GM19023 (cell line): ENCODE data around the gene KNTC1.
"Not testable (repeated sequence)": the region's sequence is repeated elsewhere in the genome, so short reads cannot be mapped to it uniquely, and the experiment has no call there.

Source experiments
- ATAC-seq: cut with Tn5 transposase; IDR thresholded peaks from one replicate; pipeline ENCODE4 v1.9.1; 2021; ENCODE audit warnings: mild to moderate bottlenecking, moderate library complexity; ENCODE audit not compliant: unreplicated experiment

Gene KNTC1

DNA sequence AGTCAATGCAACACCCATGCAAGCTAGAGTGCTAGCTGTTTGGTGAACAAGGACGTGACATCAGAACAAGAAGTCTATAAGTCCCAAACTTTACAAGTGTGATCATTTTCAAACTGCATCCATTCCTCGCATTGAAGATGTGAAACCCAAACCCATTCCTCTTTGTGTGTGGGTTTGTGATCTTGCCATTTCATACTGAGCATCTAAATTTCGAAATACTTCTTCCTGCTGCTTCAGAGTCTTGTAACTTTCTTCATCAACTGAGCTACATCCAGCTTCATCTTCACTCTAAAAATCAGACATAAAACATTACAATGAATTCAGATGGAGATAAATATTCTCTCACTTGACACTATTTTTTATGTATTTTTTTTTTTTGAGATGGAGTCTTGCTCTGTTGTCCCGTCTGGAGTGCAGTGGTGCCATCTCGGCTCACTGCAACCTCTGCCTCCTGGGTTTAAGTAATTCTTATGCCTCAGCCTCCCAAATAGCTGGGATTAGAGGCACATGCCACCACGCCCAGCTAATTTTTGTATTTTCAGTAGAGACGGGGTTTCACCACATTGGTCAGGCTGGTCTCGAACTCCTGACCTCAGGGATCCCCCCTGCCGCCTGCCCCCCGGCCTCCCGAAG is 21.5 kb upstream of the KNTC1 start:
- no peak for ATAC-seq

DNA sequence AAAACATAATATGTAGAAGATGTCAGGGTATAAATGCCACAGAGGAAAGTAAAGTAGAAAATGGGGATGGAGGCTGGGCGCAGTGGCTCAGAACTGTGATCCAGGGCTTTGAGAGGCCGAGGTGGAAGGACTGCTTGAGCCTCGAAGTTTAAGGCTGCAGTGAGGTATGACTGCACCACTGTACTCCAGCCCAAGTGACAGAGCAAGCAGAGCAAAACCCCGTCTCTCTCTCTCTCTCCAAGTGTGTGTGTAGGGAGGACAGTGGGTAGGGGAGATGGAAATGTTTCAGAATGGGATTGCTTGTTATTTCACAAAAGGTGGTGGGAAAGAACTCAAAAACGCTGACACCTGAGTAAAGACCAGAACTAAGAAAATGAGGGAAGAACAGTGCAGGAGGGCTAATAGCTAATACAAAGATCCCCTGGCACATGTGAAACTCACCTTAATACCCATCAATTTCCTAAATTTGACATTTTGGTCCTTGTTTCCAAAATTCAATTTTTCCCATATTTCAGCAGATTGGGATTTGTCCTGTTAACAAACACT is 20.6 kb upstream of the KNTC1 start:
- no peak for ATAC-seq

DNA sequence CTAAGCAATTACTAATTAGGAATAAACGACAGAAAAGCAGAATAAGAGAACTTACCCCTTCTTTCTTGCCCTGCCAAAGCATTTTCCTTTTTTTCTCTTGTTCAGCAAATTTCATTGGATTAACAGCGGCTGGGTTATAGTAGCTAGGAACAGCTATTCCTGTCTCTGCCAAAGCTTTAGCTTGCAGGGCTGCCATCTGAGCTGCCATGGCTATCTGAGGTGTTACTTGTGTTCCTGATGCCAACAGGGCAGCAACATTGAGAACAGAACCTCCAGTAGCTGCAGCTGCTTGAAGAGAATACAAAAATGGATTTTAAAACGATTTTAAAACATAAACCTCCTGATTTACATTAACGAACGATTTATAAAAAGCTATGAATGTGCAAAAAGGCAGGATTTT is 18.9 kb upstream of the KNTC1 start:
- ATAC-seq = no peak

DNA sequence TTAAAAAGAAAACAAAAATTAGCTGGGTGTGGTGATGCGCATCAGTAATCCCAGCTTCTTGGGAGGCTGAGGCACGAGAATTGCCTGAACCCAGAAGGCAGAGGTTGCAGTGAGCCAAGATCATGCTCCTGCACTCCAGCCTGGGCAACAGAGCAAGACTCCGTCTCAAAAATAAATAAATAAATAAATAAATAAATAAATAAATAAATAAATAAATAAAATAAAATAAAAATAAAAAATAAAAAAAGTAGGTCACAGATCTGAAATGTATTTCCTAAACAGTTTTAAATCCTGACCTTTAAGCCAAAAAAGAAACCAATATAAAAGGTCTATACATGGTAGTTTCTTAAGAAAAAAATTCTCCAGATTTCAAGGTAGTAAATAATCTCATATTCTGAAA is 14.0 kb upstream of the KNTC1 start:
- not testable (repeated sequence) for ATAC-seq

DNA sequence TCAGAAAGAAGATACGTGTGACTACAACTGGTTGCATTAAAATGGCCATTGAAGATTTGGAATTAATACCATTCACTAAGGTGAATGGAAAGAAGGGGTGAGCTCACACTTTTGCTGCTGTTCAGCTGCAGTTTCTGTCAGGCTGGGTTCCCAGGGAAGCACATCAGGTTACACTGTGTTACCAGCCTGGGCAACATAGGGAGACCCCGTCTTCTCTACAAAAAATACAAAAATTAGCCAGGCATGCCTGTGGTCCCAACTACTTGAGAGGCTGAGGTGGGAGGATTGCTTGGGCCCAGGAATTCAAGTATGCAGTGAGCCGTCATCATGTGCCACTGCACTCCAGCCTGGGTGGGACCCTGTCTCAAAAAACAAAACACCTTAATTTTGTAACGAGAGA is 13.4 kb upstream of the KNTC1 start:
- no peak for ATAC-seq

DNA sequence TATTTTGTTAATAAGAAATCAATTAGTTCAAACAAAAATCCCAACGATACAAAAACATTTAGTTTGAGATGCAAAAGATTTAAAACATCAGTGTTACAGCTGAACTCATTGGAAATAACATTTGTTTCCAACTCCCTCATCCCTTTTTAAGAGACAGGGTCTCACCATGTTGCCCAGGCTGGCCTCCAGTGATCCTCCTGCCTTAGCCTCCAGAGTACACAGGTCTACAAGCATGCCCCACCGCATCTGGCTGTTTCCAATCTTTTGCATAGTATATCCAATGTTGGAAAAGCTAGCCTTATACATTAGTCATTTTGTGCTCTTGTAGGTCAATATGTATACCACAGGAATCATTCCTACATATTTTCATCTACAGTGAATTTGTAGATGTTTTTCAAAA is 11.8 kb upstream of the KNTC1 start:
- ATAC-seq = no peak

DNA sequence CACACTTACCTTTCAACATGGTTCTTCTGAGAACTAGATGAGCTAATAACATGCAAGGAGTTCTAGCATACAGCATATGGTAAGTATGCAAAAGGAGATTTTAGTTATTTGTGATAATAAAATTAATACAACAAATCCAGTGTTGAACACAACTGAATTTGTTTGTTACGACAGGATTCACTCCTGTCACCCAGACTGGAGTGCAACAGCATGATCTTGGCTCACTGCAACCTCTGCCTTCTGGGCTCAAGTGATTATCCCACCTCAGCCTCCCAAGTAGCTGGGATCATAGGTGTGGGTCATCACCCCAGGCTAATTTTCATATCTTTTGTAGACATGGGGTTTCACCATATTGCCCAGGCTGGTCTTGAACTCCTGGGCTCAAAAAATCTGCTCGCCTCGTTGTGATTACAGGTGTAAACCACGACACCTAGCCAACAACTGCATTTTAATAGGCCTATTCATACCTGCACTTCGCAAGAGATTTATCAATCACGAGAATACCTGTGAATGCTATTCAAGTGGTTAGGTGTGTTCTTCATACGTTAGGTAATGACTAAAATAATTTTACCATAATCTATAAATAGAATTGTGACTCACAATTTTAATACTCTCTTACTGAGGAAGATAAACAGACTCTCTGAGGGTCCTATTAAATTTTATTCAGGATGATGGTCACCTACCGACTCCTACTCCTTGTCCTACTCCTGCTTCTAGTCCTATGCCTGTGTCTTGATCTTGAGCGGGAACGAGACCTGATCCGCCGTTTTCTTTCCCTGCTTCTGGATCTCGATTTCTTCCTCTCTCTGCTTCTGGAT is 10.3 kb upstream of the KNTC1 start:
- ATAC-seq = no peak

DNA sequence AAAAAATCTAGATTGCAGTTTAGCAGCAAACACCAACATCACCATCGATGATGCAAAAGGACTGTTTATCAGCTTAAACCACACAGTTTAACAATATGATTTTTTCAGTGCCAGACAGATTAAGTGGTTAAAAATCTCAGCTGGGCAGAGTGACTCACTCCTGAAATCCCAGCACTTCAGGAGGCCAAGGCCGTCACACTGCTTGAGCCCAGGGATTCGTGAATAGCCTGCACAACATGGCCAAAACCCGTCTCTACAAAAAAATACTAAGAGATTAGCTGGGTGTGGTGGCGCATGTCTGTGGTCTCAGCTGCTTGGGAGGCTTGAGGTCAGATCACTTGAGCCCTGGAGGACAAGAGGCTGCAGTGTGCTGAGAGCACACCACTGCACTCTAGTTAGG is 9.2 kb upstream of the KNTC1 start:
- ATAC-seq = no peak

DNA sequence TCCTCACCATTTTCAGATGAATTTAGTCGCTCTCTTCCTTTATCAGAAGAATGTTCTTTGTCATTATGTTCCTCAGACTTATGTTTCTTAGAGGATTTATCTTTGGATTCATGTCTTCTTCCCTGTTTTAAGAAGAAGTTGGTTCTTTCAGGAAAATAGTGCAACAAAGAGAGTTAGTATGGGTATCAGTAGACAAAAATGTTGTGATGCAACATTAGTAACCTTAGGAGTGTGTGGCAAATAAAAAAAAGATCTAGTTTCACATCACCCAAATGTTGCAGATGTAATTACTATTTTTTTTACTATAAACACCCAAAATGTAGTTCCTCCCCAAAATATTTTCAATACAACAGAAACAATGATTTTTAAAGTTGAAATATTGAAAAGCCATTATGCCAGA is 8.1 kb upstream of the KNTC1 start:
- no peak for ATAC-seq

DNA sequence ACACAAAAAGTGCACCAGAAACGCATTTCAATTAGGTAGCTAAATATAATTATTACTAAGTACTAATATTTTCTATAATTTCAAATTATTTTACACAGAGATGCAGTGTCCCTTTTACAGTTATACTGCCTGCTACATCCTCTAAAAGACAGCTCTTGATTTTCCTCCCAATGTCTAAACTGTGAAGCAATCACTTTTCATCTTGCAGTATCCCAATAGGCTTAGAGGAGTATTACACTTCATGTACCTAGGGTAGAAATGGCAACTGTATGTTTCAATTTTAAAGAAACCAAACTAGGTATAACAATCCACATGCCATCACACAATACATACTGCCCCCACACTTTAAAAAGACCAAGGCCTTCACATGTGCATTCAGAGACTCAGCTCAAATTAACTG is 7.6 kb upstream of the KNTC1 start:
- ATAC-seq = no peak

DNA sequence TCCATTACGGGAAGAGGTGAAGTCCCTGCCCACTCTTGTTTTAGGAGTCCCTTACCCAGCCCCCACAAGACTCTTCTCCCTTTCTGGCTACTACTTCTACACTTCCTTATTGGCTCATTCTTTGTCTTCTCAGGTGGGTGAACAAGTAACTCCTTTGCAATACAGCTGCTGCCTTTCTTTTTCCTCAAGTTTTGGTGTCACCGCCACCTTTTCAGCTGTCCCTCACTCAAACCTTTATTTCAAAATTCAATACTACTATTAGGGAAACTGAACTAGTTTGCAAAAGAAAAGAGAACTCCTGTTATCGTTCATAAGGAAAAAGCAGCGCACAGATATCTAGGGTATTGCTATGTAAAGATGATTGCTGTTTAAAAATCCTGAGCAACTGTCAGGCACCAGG is 6.4 kb upstream of the KNTC1 start:
- ATAC-seq = no peak

DNA sequence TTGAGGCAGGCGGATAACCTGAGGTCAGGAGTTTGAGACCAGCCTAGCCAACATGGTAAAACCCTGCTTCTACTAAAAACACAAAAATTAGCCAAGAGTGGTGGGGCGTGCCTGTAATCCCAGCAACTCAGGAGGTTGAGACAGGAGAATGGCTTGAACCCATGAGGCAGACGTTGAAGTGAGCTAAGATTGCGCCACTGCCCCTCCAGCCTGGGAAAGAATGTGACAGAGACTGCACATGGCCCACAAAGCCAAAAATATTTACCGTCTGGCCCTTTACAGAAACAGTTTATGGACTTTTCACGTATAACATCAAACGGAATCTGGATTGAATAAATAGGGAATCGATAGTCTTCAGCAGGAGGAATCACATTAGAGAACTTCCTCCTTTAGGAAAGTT is 3.8 kb upstream of the KNTC1 start:
- no peak for ATAC-seq

DNA sequence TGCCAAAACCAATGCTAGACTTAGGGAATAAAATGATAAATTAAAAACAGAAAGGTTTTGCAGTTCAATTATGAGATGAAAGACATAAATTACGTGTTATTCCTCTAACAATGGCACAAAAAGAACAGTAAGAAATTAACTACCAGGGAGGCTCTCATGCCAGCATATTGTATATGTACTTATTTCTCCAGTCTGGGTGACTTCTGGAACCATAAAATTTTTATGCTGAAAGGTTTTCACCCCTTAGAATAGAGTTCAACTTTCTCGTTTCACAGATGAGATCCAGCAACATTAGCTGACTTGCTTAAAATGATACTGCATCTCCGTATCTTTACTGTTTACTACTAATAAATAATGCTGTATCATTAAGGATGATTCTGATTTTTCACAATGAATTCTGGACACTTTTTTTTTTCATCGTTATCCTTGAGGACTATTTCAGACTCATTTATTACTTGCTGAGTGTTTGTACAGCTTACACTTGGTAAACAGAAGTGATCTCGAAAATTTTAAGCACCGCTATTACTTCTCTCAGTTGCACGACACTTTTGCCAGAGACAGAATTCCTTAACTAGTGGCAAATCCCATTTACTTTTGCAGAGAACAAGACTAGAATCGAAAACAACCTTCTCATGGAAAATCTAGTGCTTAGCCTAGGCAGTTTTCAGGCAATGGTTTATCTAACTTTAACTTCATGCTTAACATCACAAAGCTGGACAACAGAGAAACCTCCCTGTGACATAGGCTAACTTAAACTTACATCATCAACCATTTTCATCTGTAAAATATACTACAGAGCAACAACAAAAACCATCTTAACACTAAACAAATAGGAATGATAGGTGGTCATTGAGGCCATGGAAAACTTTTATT is 3.0 kb upstream of the KNTC1 start:
- ATAC-seq = no peak

DNA sequence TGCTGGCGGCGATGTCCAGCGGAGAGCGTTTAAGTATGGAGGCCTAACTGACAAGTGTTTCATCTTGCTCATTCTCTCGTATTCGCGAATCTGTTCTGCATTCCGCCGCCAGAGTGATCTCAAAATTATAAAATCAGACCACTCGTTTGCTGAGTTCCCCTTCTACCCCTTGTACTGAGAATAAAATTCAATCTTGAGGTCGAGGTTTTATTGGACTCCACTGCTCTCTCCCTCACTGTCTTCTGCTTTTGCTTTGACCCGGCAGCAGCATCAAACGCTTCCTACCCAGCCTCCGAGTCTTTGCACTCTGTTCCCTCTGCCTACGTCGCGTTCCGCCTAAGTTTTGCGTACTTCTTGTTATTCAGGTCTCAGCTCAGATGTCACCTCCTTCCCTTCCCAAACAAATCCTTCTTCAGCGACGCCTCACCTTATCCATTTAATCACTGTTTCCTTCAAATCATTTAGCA is 462 bp downstream of the KNTC1 start:
- ATAC-seq = no peak

DNA sequence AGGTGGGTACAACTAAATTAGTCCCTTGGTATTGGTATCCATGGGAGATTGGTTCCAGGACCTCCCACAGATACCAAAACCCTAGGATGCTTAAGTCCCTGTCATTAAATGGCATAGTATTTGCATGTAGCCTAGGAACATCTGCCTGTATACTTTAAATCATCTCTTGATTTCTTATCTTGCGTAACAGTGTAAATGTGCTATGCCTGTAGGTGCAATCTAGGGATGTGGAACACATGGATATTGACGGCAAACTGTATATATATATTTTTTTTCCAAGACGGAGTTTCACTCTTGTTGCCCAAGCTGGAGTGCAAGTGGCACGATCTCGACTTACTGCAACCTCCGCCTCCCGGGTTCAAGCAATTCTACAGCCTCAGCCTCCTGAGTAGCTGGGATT is 1.5 kb downstream of the KNTC1 start:
- ATAC-seq = no peak

DNA sequence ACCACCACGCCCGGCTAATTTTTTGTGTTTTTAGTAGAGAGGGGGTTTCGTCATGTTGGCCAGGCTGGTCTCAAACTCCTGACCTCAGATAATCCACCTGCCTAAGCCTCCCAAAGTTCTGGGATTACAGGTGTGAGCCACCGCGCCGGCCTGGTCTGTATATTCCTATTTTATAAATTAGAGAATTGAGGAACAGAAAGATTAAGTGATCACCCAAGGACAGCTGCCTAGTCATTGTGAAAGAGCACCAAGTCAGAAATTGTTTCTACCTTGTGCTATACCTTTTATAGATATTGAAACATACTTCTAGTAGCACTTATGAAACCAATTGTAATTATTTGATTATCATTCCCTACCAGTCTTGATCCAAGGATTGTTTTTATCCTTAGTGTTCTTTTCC is 1.9 kb downstream of the KNTC1 start:
- no peak for ATAC-seq

DNA sequence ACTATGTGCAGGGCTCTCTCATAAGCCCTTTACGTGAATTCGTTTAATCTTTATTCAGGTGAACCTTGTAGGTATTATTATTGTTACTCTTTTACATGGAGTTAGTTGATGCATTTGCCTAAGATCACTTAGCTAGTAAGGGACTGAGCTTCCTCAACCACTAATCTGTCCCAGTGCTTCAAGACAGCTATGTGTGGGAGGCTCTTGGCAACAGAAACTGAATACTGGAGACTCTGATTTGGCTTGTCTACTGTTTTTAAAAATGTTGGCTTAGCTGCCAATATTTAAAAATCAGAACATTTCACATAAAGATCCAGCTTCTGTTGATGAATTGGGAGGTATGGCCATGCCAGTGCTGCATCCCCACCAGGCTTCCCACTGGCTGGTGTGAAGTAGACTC is 6.8 kb downstream of the KNTC1 start:
- ATAC-seq = no peak

DNA sequence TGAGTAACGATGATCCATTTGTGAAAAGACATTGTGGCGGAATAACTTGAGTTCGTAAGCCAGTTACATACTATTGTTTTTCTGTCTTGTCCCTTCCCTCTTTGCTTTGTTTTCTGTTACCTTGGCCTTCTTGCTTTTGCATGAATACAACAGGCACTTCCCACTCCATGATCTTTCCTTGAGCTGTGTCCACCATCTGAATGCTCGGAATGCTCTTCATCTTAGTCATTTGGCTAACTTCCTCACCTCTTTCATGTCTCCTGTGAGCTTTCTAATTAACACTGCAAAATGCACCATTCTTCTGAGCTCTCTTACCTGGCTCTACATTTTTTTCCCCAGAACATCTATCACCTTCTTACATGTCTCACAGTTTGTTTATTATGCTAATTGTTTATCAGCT is 10.0 kb downstream of the KNTC1 start:
- no peak for ATAC-seq

DNA sequence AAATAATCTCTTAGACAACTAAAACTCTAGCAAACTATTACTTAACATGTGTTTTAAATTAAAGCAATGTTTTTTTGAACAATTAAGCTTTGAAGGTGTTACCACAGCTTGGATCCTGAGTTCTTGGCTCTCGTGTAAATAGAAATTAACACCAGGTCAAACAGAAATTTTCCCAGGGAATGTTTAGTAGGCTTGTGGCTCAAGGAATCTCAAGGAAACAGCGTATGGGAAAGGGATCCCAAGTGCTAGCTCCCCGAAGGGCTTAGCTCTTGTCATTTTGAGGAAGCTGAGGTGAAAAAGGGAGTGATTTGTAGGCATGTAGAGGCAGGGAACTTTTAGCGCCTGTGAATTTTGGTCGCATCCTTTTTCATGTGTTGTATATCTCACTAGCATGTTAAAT is 11.4 kb downstream of the KNTC1 start:
- no peak for ATAC-seq

DNA sequence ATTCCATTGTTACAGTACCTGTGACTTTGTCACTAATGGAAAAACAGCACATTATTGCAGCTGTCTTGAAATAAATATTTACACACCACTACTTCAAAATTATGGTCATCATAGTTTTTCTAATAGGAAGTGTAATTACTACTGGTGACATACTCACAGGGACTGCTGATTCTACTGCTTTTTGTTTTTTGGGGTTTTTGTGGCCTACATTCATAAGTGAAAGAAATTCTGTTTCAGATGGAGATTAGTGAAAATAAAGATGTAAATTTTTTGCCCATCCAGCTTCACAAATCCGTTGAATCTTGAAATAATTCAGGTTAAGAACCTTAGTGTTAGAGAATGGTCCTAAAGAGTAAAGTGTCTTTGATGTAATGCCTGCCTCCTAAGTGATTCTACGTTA is 17.5 kb downstream of the KNTC1 start:
- ATAC-seq = no peak

DNA sequence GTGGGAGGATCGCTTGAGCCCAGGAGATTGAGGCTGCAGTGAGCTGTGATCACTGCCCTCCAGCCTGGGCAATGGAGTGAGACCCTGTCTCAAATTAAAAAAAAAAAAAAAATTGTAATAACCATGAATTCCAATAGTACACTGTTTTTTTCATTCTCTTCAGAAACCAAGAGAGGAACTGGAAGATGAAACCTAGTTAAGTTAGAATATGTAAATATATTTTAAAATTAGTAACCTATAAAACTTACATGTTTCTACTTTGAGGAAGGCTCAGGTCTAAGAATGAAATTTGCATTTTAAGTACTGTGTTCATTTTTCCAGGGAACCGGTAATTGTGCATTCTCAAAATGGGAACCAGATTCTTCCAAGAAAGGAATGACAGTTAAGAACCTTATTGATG is 18.8 kb downstream of the KNTC1 start:
- no peak for ATAC-seq
